Measurements from ENCODE around the gene KRTAP10-4.

Gene KRTAP10-4

GRCh38 chr21:44613386-44614155 lies 40.0 kb downstream of the KRTAP10-4 start:
- H3K4me3 ChIP-seq = no peak overlapping the region
- intact Hi-C loops (cut with DNase I; ENCODE audit: low total_unique reads) = no loop called here
- DNase-seq = no peak

GRCh38 chr21:44614161-44614631 lies 40.7 kb downstream of the KRTAP10-4 start:
- intact Hi-C loops (cut with DNase I; ENCODE audit: low total_unique reads) = no loop called here
- no peaks in the 10 kb centered on the region for H3K36me3 ChIP-seq
- H3K4me3 ChIP-seq = no peak overlapping the region
- H3K27me3 ChIP-seq = peaks cover 0 to 41% of the 10 kb centered on the region in 2 donors
- DNase-seq = no peak
- peaks cover 0 to 23% (median 18%) of the 10 kb centered on the region in 3 donors for H3K9me3 ChIP-seq
- TF ChIP-seq CTCF (IDR thresholded peaks at IDR 0.05) = no peak
- H3K27ac ChIP-seq = no peak overlapping the region
- no peaks in the 10 kb centered on the region for H3K4me1 ChIP-seq

More at GRCh38 chr21:44613386-44614155, 40.0 kb downstream of the KRTAP10-4 start:
- Histone ChIP-seq H3K27me3 (peaks cover 0 to 41% of the 10 kb centered on the region in 2 donors), H3K27ac (no peak overlapping the region), H3K9me3 (peaks cover 0 to 24% (median 21%) of the 10 kb centered on the region in 3 donors), H3K4me1 (no peaks in the 10 kb centered on the region), H3K36me3 (no peaks in the 10 kb centered on the region)
- TF ChIP-seq CTCF (IDR thresholded peaks at IDR 0.05) = no peak

GRCh38 chr21:44614961-44615391 lies 41.4 kb downstream of the KRTAP10-4 start:
- no peaks in the 10 kb centered on the region for H3K4me1 ChIP-seq
- H3K27me3 ChIP-seq = peaks cover 0 to 41% of the 10 kb centered on the region in 2 donors
- H3K4me3 ChIP-seq = no peak overlapping the region
- no peak for DNase-seq
- no peak overlapping the region for H3K27ac ChIP-seq
- H3K9me3 ChIP-seq = peaks cover 0 to 20% (median 13%) of the 10 kb centered on the region in 3 donors
- H3K36me3 ChIP-seq = no peaks in the 10 kb centered on the region
- no peak for TF ChIP-seq CTCF (IDR thresholded peaks at IDR 0.05)
- intact Hi-C loops (cut with DNase I; ENCODE audit: low total_unique reads) = no loop called here

- Histone ChIP-seq H3K27me3 (peaks cover 0 to 41% of the 10 kb centered on the region in 2 donors), H3K4me1 (no peaks in the 10 kb centered on the region), H3K9me3 (peaks cover 0 to 15% (median 8%) of the 10 kb centered on the region in 3 donors), H3K4me3 (no peak overlapping the region), H3K36me3 (no peaks in the 10 kb centered on the region), H3K27ac (no peak overlapping the region)
- DNase-seq = no peak
- TF ChIP-seq CTCF (IDR thresholded peaks at IDR 0.05) = no peak
- intact Hi-C loops (cut with DNase I; ENCODE audit: low total_unique reads) = no loop called here
These were observed 41.9 kb downstream of the KRTAP10-4 start for GRCh38 chr21:44615466-44615865.

GRCh38 chr21:44615911-44616590 lies 42.5 kb downstream of the KRTAP10-4 start:
- Histone ChIP-seq H3K27me3 (peaks cover 0 to 41% of the 10 kb centered on the region in 2 donors), H3K4me1 (no peaks in the 10 kb centered on the region), H3K4me3 (no peak overlapping the region), H3K9me3 (peaks cover 0 to 13% (median 6%) of the 10 kb centered on the region in 3 donors), H3K27ac (no peak overlapping the region), H3K36me3 (no peaks in the 10 kb centered on the region)
- intact Hi-C loops (cut with DNase I; ENCODE audit: low total_unique reads) = no loop called here
- no peak for DNase-seq
- no peak for TF ChIP-seq CTCF (IDR thresholded peaks at IDR 0.05)

Measured in tibial artery (tissue), 4 donors.